Measurements from ENCODE around the gene PPP2R2B.

DNA sequence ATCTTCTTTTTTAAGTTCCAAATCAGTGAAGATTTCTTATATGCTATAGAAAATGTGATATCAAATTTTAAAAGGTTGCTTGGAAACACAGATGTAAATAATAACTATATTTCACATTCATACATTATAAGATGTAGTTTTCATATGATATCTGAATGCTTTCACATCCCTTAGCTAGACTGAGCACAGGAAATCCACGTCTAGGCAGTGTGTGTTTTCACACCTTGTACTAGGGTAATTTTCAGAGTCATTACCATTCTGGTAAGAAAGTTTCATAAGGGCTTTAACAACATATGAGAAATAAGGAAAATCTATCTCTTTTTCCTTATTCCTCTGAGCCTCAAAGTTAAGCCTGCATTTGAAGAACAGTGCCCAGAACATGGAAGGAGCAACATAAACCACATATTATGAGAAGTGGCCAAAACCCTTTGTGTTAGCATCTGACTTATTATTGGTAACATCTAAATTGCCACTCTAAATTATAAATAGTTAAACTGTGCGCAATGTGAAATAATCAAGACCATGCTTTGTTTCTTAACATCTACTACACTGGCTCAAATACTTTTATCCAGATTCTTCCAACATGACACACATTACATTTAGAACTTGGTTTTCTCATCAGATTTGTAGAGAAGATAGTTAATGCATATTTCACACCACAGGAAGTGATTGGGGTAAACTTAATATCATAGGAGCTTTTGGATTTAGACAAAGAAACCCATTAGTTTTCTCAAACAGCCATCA, 113.3 kb downstream of the PPP2R2B start:
- TF ChIP-seq, protein P1, sequence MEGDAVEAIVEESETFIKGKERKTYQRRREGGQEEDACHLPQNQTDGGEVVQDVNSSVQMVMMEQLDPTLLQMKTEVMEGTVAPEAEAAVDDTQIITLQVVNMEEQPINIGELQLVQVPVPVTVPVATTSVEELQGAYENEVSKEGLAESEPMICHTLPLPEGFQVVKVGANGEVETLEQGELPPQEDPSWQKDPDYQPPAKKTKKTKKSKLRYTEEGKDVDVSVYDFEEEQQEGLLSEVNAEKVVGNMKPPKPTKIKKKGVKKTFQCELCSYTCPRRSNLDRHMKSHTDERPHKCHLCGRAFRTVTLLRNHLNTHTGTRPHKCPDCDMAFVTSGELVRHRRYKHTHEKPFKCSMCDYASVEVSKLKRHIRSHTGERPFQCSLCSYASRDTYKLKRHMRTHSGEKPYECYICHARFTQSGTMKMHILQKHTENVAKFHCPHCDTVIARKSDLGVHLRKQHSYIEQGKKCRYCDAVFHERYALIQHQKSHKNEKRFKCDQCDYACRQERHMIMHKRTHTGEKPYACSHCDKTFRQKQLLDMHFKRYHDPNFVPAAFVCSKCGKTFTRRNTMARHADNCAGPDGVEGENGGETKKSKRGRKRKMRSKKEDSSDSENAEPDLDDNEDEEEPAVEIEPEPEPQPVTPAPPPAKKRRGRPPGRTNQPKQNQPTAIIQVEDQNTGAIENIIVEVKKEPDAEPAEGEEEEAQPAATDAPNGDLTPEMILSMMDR (IDR thresholded peaks at IDR 0.05), result no peak
- no peak for TF ChIP-seq EP300 (IDR thresholded peaks at IDR 0.05; ENCODE audit: low read depth)

Measured in transverse colon (tissue), 3 donors.